GM23338 (cell line): ENCODE measurements around the gene SYNDIG1. TPM values are rescaled to one million over a fixed set of nuclear protein-coding genes. Genes with fewer than 3 reads are reported as not detected.

Source experiments
- ATAC-seq: fragments of 200-7000 bp; cut with Tn5 transposase; 3 replicates; pipeline ENCODE4 v1.9.1; 2020
- DNase-seq: peaks from one replicate; pipeline ENCODE4 v3.0.0-alpha.2; 2015; ENCODE audit warnings: low spot score
- H2AFZ ChIP-seq: fragments of 200-600 bp; sonication (generic); 2 replicates; pipeline ENCODE4 v1.8.0; 2016; ENCODE audit warnings: antibody characterized with exemption, mild to moderate bottlenecking, moderate library complexity
- H3F3A ChIP-seq: fragments of 200-600 bp; sonication (generic); replicated peaks from 2 replicates; pipeline ENCODE4 v1.8.0; 2017; ENCODE audit warnings: antibody characterized with exemption, mixed run types, low read depth
- H3K27ac ChIP-seq: fragments of 200-600 bp; sonication (generic); 2 replicates; pipeline ENCODE4 v1.6.1; 2016; ENCODE audit warnings: low read depth
- H3K27me3 ChIP-seq: fragments of 200-600 bp; sonication (generic); 2 replicates; pipeline ENCODE4 v1.8.0; 2016; ENCODE audit warnings: mild to moderate bottlenecking, mixed run types, moderate library complexity; ENCODE audit not compliant: insufficient read depth
- H3K36me3 ChIP-seq: fragments of 200-600 bp; sonication (generic); 2 replicates; pipeline ENCODE4 v1.8.0; 2016; ENCODE audit warnings: mild to moderate bottlenecking; ENCODE audit not compliant: insufficient read depth
- H3K4me1 ChIP-seq: fragments of 200-600 bp; sonication (generic); 2 replicates; pipeline ENCODE4 v1.8.0; 2016; ENCODE audit warnings: mild to moderate bottlenecking, moderate library complexity; ENCODE audit not compliant: insufficient read depth
- H3K4me2 ChIP-seq: fragments of 200-600 bp; sonication (generic); 2 replicates; pipeline ENCODE4 v1.7.1; 2017; ENCODE audit warnings: mixed run types
- H3K4me3 ChIP-seq: fragments of 200-600 bp; sonication (generic); 2 replicates; pipeline ENCODE4 v1.6.1; 2016; ENCODE audit warnings: mixed run types
- H3K79me2 ChIP-seq: fragments of 200-600 bp; sonication (generic); replicated peaks from 2 replicates; pipeline ENCODE4 v1.8.0; 2017; ENCODE audit warnings: mild to moderate bottlenecking; ENCODE audit not compliant: insufficient read depth
- H3K9me2 ChIP-seq: fragments of 200-600 bp; sonication (generic); 2 replicates; pipeline ENCODE4 v1.8.0; 2017; ENCODE audit not compliant: insufficient read depth
- H4K20me1 ChIP-seq: fragments of 200-600 bp; sonication (generic); replicated peaks from 2 replicates; pipeline ENCODE4 v1.8.0; 2017; ENCODE audit warnings: mild to moderate bottlenecking; ENCODE audit not compliant: insufficient read depth
- H3K27ac Mint-ChIP-seq: 2 replicates; pipeline ENCODE4 v1.8.0; 2020; ENCODE audit warnings: inconsistent platforms, mild to moderate bottlenecking, moderate library complexity, mixed read lengths
- H3K27me3 Mint-ChIP-seq: 3 replicates; pipeline ENCODE4 v1.8.0; 2022; ENCODE audit warnings: low read depth, mild to moderate bottlenecking, moderate library complexity, mixed read lengths, inconsistent platforms; ENCODE audit not compliant: insufficient read depth, poor library complexity
- H3K36me3 Mint-ChIP-seq: 3 replicates; pipeline ENCODE4 v1.8.0; 2021; ENCODE audit warnings: low read depth, mild to moderate bottlenecking, inconsistent platforms, moderate library complexity, mixed read lengths
- H3K4me1 Mint-ChIP-seq: 3 replicates; pipeline ENCODE4 v1.8.0; 2020; ENCODE audit warnings: mild to moderate bottlenecking, inconsistent platforms, mixed read lengths
- H3K4me3 Mint-ChIP-seq: 3 replicates; pipeline ENCODE4 v1.8.0; 2021; ENCODE audit warnings: moderate library complexity, mild to moderate bottlenecking, inconsistent platforms, mixed read lengths
- H3K9me3 Mint-ChIP-seq: 3 replicates; pipeline ENCODE4 v1.8.0; 2020; ENCODE audit warnings: moderate library complexity, mild to moderate bottlenecking, inconsistent platforms, mixed read lengths
- CREB1 ChIP-seq: fragments of 250-450 bp; sonication (Bioruptor Pico); IDR thresholded peaks from 2 replicates; pipeline ENCODE4 v1.5.0; 2020; ENCODE audit warnings: low read depth, mild to moderate bottlenecking, moderate library complexity
- CTCF ChIP-seq, 2 experiments: fragments of 200-600 bp in 1 of 2; sonication (generic) in 1 of 2; conservative IDR thresholded peaks; 2 replicates each; pipeline versions ENCODE4 v1.5.1 to v1.6.1; 2016 to 2017; ENCODE audit warnings: antibody characterized with exemption in 2 of 2, low read depth in 2 of 2, mild to moderate bottlenecking in 2 of 2, moderate library complexity in 1 of 2
- ETS1 ChIP-seq: IDR thresholded peaks from 2 replicates; pipeline ENCODE4 v1.6.1; 2016; ENCODE audit warnings: antibody characterized with exemption
- EZH2 ChIP-seq: fragments of 200-600 bp; sonication (generic); IDR thresholded peaks from one replicate; pipeline ENCODE4 v1.8.0; 2017; ENCODE audit warnings: antibody characterized with exemption, mild to moderate bottlenecking, low read depth; ENCODE audit not compliant: unreplicated experiment
- EZH2phosphoT487 ChIP-seq: fragments of 200-600 bp; sonication (generic); IDR thresholded peaks from one replicate; pipeline ENCODE4 v1.8.1; 2018; ENCODE audit warnings: antibody characterized with exemption; ENCODE audit not compliant: unreplicated experiment
- JUNB ChIP-seq: IDR thresholded peaks from one replicate; pipeline ENCODE4 v1.6.1; 2016; ENCODE audit warnings: antibody characterized with exemption; ENCODE audit not compliant: unreplicated experiment
- NANOG ChIP-seq: IDR thresholded peaks from 2 replicates; pipeline ENCODE4 v1.6.1; 2016; ENCODE audit warnings: antibody characterized with exemption, borderline replicate concordance
- POLR2AphosphoS5 ChIP-seq: IDR thresholded peaks from 2 replicates; pipeline ENCODE4 v1.6.1; 2016; ENCODE audit warnings: antibody characterized with exemption, low read depth
- REST ChIP-seq: IDR thresholded peaks from one replicate; pipeline ENCODE4 v1.6.1; 2018; ENCODE audit warnings: antibody characterized with exemption; ENCODE audit not compliant: unreplicated experiment
- STAT1 ChIP-seq: IDR thresholded peaks from one replicate; pipeline ENCODE4 v1.6.1; 2016; ENCODE audit warnings: antibody characterized with exemption; ENCODE audit not compliant: unreplicated experiment
- ZNF114 ChIP-seq: fragments of 250-450 bp; sonication (Bioruptor Pico); IDR thresholded peaks from 2 replicates; pipeline ENCODE4 v1.5.0; 2020; ENCODE audit warnings: mild to moderate bottlenecking, moderate library complexity
- ZNF331 ChIP-seq: fragments of 250-450 bp; sonication (Bioruptor Pico); IDR thresholded peaks from 2 replicates; pipeline ENCODE4 v1.5.0; 2020; ENCODE audit warnings: low read depth, mild to moderate bottlenecking, moderate library complexity
- ZNF462 ChIP-seq: fragments of 250-450 bp; sonication (Bioruptor Pico); IDR thresholded peaks from 2 replicates; pipeline ENCODE4 v1.5.0; 2020; ENCODE audit warnings: mild to moderate bottlenecking, moderate library complexity
- polyA plus RNA-seq: library from polyadenylated mRNA; unstranded; fragments of >200 nt; fragmentation: Nextera tagmentation; extraction: Ambion mirVana; gene quantifications from 2 replicates; pipeline ENCODE4 v1.2.1, GENCODE V29; 2016
- total RNA-seq: library from RNA; depleted of rRNA; stranded (reverse); fragments of >200 nt; shearing (Covaris generic); gene quantifications from 2 replicates; pipeline ENCODE4 v1.2.3, GENCODE V29; 2014

The SYNDIG1 gene
- total and polyA plus RNA-seq, 2 experiments from 2014 or later, result 2.8 to 4.8 TPM

- H3K9me3 Mint-ChIP-seq, result peaks cover 58% of the 10 kb centered on the region
- no peak overlapping the region for H3K27ac Mint-ChIP-seq
These were observed 89.8 kb downstream of the SYNDIG1 start for GRCh38 chr20:24559114-24559732.

More at GRCh38 chr20:24559114-24559732, 89.8 kb downstream of the SYNDIG1 start:
- H3K36me3 Mint-ChIP-seq, result peaks cover 41% of the 10 kb centered on the region
- ATAC-seq, result no peak
- H3K27me3 ChIP-seq, result no peaks in the 10 kb centered on the region
- no peak overlapping the region for H2AFZ ChIP-seq
- no peaks in the 10 kb centered on the region for H3F3A ChIP-seq
- H3K4me3 ChIP-seq, result no peak overlapping the region
- H3K27me3 Mint-ChIP-seq, result no peaks in the 10 kb centered on the region
- TF ChIP-seq REST (no peak), ETS1 (no peak), NANOG (no peak), CTCF (conservative IDR thresholded peaks at IDR 0.05; ENCODE audit: low read depth in 2 of 2) (no peak), ZNF331 (CRISPR knock-in tag) (no peak), STAT1 (no peak), ZNF462 (CRISPR knock-in tag) (no peak), POLR2AphosphoS5 (no peak), EZH2phosphoT487 (no peak), JUNB (no peak), CREB1 (CRISPR knock-in tag) (no peak), ZNF114 (CRISPR knock-in tag) (no peak), EZH2 (no peak)
- peaks cover 7% of the 10 kb centered on the region; the same call in 2 of the 3 replicates for H3K4me1 Mint-ChIP-seq
- H3K27ac ChIP-seq, result no peak overlapping the region
- H3K4me3 Mint-ChIP-seq, result no peak overlapping the region
- H3K4me1 ChIP-seq, result no peaks in the 10 kb centered on the region
- H4K20me1 ChIP-seq, result no peaks in the 10 kb centered on the region
- no peaks in the 10 kb centered on the region; the same call in 1 of the 2 replicates for H3K36me3 ChIP-seq
- H3K9me2 ChIP-seq, result no peaks in the 10 kb centered on the region; the same call in 1 of the 2 replicates
- no peaks in the 10 kb centered on the region for H3K79me2 ChIP-seq
- no peak for DNase-seq
- no peak overlapping the region for H3K4me2 ChIP-seq
